HG03520 (cell line): ENCODE results near the gene LRRC59.
"Not testable (repeated sequence)": the region's sequence is repeated elsewhere in the genome, so short reads cannot be mapped to it uniquely, and the experiment has no call there.

Experiments used
- ATAC-seq: cut with Tn5 transposase; IDR thresholded peaks from one replicate; pipeline ENCODE4 v1.9.1; 2021; ENCODE audit warnings: mild to moderate bottlenecking, moderate library complexity; ENCODE audit not compliant: unreplicated experiment

Gene LRRC59

DNA sequence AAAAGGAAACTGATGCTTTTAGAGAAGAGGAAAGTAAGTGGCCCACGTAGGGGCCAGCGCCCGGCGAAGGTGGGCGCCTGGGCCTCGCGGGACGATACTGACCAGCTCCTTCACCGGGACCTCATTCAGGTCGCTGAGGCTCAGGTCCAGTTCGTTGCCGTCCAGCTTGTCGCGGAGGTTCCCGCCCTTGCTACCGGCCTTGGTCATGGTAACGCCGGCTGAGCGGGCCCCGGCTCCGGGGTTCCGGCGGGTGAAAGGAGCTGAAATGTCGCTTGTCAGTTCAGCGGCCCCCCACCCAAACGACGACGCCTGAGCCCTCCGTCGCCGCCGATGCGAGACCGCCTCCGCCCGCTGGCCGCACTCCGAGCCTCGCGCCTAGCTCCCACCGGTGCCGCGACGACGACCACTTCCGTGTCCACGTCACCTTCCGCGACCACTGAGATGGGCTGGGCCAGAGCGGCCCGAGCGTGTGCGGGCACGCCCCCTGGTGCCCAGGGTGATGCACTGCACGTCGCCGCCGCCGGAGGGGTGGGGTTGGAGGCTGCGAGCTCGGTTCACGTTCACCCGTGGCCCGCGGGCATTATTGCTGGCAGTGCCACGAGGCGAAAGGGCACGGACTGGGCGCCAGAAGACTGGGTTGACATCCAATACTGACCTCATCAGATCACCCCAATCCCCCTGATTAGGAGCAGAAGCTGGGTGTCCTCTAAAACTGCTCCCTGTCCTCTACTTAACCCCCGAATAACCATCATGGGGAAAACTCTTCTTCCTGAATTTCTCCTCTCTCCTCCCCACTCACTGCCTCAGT is at the start of gene LRRC59:
Gene LRRC59, minus strand, starts transcription at position 413 of the 808 bp plus-strand sequence. Its CDS starts 206 bp downstream, at position 207.
- peak; percentile 87 for ATAC-seq

DNA sequence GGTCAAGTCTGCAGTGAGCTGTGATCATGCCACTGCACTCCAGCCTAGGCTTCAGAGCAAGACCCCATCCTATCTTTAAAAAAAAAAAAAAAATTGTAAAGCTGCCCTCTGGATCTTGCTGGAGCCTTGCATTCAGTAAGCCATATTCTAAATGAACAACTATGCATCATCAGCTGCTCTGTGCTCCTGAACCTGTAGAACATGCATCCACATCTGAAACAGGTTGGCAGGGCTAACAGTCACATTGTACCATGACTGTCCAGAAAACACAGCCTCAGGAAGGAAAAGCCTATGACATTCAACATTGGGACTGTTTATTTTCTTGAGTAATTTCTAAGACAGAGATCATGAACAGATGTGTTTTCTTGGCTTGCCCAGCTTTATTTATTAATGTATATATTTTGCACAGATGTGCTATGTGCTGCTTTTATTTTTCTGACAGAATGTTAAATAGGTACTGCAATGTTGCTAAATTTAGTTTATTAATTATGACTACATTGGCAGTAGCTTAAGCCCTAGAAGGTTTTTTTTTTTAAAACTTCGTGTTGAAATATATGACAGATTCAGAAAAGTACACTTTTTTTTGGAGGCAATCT is 48.5 kb upstream of the LRRC59 start:
- no peak for ATAC-seq

DNA sequence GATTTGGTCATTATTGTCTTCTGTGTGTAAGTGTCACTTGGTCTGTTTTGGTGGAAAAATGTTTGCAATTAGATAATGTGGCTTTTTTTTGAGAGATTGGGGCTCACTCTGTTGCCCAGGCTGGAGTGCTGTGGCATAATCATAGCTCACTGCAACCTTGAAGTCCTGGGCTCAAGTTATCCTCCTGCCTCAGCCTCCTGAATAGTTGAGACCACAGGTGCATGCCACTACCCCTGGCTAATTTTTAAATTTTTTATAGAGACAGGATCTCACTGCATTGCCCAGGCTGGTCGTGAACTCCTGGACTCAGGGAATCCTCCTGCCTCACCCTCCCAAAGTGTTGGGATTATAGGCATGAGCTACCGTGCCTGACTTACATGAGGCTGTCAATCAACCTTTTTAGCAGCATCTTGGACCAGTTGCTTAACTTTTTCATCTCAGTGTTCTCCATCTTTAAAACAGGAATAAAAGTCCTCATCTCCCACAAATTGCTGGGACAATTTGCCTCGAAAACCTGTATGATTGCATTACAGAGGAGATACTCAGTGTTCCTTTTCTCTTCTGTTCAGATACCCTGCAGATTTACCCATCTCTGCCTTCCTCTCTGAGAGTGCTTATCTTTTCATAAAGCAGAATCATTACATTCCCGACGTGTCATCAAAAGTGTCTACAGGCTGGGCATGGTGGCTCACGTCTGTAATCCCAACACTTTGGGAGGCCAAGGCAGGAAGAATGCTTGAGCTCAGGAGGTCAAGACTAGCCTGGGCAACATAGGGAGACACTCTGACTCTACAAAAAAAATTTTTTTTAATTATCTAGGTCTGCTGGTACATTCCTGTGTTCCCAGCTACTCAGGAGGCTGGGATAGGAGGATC is 47.8 kb upstream of the LRRC59 start:
- ATAC-seq, result no peak

GRCh38 chr17:50443505-50443974 is 46.2 kb upstream of the LRRC59 start:
- no peak for ATAC-seq

- ATAC-seq, result no peak
These were observed 43.8 kb upstream of the LRRC59 start for GRCh38 chr17:50440838-50441829.

DNA sequence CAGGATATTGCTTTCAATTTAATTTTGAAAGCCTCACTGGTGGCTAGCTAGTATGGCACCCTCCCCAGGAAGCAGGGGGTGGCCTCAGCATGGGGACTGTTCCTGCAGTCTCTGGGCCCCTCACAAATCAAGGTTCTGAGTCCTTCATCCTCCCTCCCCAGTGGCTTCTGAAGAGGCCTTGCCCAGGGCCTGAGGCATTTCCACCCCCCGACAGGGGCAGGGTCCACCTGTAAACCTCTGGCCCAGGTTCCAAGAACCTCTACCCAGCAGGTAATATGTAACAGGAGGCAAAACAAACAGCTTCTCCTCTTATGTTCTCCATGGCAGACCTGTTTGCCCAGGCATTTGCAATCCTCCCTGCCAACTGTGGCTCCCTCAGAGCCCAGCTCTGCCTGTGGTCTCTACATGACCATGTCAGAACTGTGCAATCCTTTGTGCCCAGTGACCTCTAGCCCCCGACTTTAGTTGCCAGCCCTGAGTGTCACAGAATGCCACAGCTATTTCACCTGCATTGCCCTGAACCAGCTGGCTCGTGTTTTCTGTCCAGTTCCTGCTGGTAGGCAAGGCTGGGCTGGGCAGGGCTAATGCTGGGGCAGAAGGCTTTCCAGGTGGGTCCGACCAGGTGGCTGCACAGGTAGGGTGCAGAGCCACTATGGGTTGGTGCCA is 43.0 kb upstream of the LRRC59 start:
- no peak for ATAC-seq

DNA sequence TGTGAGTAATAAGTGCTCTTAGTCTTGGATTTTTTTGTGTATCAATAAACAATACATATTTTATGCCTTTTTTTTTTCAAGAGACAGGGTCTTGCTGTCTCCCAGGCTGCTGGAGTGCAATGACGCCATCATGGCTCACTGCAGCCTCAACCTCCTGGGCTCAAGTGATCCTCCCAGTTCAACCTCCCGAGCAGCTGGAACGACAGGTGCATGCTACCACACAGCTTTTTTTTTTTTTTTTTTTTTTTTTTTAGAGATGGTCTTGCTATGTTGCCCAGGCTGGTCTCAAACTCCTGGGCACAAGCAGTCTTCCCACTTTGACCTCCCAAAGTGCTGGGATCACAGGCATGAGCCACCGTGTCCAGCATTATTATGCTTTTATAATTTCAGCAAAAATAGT is 41.7 kb upstream of the LRRC59 start:
- ATAC-seq, result no peak

- ATAC-seq, result no peak
These were observed 40.1 kb upstream of the LRRC59 start for GRCh38 chr17:50437409-50437808.

DNA sequence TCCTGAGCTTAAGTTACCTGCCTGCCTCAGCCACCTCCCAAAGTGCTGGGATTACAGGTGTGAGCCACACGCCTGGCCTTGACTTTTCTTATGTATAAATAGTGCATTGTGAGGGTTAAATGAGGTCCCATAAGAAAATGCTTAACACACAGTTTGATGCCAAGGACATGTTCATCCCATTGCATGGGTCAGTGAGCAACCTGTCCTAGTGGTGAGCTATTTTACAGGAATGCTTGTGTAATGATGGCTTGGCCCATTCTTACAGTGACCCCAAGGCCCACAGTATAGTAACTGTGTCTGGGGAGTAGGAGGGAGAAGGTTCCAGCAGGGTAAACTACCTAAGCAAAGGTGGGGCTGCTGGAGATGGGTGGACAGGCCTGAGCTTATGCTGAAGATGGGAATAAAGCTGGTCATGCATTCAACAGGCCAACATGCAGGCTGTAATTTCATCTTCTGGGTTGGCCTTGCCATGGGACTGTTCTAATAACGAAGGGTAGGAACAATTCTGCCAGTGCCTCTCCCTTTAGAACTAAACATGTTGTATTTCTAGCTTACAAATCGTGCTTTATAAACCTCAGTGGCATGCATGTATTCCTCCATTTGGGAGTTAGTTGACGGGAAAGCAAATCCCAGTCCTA is 34.9 kb upstream of the LRRC59 start:
- no peak for ATAC-seq

DNA sequence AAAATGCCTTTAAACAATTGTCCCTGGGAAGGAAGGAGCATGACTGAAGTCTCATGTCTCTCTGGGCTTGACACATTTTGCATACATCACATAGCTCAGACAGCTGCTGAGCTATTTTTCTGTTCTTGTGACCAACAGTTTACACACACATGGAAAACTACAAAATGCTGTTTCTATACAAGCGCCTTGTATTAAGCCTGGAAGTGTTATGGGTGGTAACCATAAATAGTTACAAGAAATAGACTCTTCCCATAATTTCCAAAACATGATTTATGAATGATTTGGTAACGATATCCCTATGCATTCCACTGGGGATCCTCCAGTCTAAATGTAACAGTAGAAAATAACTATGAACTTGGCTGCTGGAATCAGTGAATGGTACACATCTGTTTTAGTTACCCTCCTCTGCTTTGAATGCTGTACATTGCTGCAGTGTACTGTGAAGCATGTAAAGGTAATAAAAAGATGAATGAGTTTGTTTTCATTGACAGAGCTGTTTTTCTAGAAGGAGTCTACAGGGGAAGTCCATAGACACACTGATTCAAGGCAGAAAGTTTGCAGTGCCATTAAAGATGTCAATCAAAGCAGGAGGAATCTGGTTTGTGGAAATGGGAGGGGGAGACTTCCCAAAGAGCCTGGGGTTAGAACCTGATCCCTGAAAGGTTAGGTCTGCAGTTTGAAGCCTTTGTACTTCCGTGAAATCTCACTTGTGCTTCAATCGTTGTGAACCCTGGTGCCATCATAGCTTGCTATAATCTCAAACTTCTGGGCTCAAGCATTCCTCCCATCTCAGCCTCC is 33.7 kb upstream of the LRRC59 start:
- no peak for ATAC-seq

- ATAC-seq, result no peak
These were observed 32.5 kb upstream of the LRRC59 start for GRCh38 chr17:50429793-50430192.

DNA sequence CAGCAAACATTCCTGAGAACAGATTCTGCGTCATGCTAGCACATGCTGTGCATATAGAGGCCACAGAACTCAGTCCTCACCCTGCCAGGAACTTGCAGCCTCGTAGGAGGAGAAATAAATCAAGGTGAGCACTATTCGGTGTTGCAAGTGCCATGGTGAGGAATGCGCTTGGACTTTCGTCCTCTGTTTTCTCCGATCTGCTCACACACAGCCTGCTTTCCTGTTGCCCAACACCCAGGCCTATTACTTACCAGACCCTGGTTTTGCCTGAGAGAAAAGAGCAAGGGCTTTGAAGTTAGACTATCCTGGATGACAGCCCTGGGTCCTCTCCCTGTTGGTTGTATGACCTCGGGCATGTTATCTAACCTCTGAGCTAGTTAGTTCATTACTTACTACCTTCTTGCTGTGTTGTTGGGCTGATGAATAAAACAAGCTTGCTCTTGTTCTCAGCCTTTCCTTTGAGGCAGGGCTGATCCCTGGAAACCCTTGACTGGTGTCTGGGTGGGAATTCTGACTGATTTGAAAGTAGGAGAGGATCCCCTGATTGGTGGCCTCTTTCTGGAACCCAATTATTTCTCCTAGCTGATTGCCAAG is 31.6 kb upstream of the LRRC59 start:
- no peak for ATAC-seq

DNA sequence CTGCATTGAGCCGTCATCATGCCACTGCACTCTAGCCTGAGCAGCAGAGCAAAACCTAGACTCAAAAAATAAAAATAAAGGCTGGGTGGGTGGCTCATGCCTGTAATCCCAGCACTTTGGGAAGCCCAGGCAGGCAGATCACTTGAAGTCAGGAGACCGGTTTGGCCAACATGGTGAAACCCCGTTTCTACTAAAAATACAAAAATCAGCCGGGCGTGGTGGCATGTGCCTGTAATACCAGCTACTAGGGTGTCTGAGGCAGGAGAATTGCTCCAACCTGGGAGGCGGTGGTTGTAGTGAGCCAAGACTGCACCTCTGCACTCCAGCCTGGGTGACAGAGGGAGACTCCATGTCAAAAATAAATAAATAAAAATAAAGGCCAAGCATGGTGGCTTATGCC is 30.8 kb upstream of the LRRC59 start:
- not testable (repeated sequence) for ATAC-seq

- ATAC-seq, result no peak
These were observed 29.8 kb upstream of the LRRC59 start for GRCh38 chr17:50426814-50427787.

GRCh38 chr17:50426472-50426782 is 29.1 kb upstream of the LRRC59 start:
- no peak for ATAC-seq

GRCh38 chr17:50425682-50426471 is 28.6 kb upstream of the LRRC59 start, which contains the start of gene ACSF2:
Gene ACSF2, plus strand, starts transcription at chr17:50426218. Its CDS starts 44 bp downstream, at chr17:50426262.
- no peak for ATAC-seq
